ENCODE results near the gene CCNI. TPM values are rescaled to one million over a fixed set of nuclear protein-coding genes. Genes with fewer than 3 reads are reported as not detected.
"Not testable (repeated sequence)": the region's sequence is repeated elsewhere in the genome, so short reads cannot be mapped to it uniquely, and the experiment has no call there.

CCNI gene
- total RNA-seq, 1 donor from 2014 or later, result 344 TPM

DNA sequence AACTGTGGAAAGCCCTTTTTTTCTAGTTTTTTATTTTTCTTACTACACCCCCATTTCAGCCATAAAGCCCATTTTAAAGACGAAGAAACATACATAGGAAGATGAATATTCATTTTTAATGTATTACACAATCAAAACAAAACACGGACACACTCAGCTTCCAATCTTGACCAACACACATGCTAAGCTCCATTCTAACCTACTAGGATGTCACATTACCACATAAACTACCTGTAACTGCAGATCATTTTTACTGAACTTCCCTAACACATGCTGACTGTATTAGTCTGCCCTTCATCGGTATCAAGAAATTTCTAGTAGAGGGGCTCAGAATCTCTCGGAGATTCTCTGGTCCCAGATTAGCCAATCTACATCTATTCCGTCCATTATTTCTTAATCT, 1.8 kb downstream of the CCNI start:
- no peak for DNase-seq
- H3K27ac ChIP-seq (replicated peaks), result peak overlapping the region; percentile 98
- H3K4me1 ChIP-seq, result peaks cover 73% of the 10 kb centered on the region
- H3K27me3 ChIP-seq (ENCODE audit: low read depth), result no peaks in the 10 kb centered on the region
- H3K9me3 ChIP-seq (replicated peaks), result no peaks in the 10 kb centered on the region
- H3K36me3 ChIP-seq, result no peaks in the 10 kb centered on the region
- TF ChIP-seq, protein P1, sequence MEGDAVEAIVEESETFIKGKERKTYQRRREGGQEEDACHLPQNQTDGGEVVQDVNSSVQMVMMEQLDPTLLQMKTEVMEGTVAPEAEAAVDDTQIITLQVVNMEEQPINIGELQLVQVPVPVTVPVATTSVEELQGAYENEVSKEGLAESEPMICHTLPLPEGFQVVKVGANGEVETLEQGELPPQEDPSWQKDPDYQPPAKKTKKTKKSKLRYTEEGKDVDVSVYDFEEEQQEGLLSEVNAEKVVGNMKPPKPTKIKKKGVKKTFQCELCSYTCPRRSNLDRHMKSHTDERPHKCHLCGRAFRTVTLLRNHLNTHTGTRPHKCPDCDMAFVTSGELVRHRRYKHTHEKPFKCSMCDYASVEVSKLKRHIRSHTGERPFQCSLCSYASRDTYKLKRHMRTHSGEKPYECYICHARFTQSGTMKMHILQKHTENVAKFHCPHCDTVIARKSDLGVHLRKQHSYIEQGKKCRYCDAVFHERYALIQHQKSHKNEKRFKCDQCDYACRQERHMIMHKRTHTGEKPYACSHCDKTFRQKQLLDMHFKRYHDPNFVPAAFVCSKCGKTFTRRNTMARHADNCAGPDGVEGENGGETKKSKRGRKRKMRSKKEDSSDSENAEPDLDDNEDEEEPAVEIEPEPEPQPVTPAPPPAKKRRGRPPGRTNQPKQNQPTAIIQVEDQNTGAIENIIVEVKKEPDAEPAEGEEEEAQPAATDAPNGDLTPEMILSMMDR (IDR thresholded peaks at IDR 0.05; ENCODE audit: borderline replicate concordance), result no peak
- intact Hi-C loops (cut with micrococcal nuclease), result no loop called here
- peak overlapping the region; percentile 86 for H3K4me3 ChIP-seq

DNA sequence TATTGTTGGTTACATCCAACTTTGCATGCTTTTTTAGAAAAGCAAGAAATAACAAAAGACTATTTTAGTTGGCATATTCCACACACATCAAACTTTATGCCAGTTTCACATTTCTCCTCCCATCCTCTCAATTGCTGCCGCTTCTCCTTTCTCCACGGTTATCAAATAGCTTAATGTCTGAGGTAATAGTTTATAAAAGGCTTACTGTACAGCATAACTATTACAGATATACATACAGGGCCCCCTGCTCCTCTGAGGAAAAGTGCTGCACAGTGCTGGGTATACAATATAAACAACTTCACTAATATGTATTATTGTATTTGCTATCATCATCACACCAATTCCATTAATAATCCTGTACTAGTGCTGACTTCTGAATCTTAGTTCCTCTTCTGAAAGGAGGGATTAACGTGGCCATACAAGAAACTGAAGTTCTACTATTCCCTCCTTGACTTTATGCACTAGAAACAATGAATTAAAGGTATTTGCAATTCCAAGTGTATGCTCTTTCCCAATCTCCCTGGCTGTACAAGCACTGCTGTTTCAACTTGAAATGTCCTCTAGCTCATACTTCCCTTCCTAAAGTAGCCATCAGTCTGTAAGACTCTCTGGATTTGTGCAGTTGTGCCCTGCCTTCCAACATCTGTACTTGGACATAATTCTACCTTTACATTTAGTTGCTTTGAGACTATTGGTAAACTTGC, 2.5 kb downstream of the CCNI start:
- peak overlapping the region; percentile 86 for H3K4me3 ChIP-seq
- H3K27me3 ChIP-seq (ENCODE audit: low read depth), result no peaks in the 10 kb centered on the region
- no peaks in the 10 kb centered on the region for H3K36me3 ChIP-seq
- TF ChIP-seq, protein P1 (IDR thresholded peaks at IDR 0.05; ENCODE audit: borderline replicate concordance), result no peak
- H3K9me3 ChIP-seq (replicated peaks), result no peaks in the 10 kb centered on the region
- H3K4me1 ChIP-seq, result peaks cover 76% of the 10 kb centered on the region
- H3K27ac ChIP-seq (replicated peaks), result peak overlapping the region; percentile 98
- intact Hi-C loops (cut with micrococcal nuclease), result no loop called here
- no peak for DNase-seq

DNA sequence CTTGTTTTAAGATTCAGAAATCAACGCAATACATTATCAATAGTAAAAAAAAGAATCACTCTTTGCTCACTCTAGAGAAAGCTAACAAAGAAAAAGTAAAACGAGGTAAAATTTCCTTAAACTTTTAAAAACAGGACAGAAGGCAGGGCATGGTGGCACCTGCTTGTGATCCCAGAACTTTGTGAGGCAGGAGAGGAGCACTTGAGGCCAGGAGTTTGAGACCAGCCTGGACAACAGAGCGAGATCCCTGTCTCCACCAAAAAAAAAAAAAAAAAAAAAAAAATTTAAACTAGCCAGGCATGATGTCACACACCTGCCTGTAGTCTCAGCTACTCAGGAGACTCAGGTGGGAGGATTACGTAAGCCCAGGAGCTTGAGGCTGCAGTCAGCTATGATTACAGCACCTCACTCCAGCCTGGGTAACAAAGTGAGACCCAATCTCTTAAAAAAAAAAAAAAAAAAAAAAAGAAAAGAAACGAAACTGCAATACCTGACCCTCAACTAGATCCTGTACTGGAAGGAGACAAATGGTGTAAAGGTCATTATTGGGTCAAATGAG, 3.5 kb downstream of the CCNI start:
- Histone ChIP-seq H3K4me1 (peaks cover 73% of the 10 kb centered on the region), H3K4me3 (peak overlapping the region; percentile 86), H3K9me3 (replicated peaks) (no peaks in the 10 kb centered on the region), H3K27ac (replicated peaks) (peak overlapping the region; percentile 98), H3K27me3 (ENCODE audit: low read depth) (no peaks in the 10 kb centered on the region), H3K36me3 (no peaks in the 10 kb centered on the region)
- TF ChIP-seq, protein P1 (IDR thresholded peaks at IDR 0.05; ENCODE audit: borderline replicate concordance), result no peak
- intact Hi-C loops (cut with micrococcal nuclease), result no loop called here
- no peak for DNase-seq

DNA sequence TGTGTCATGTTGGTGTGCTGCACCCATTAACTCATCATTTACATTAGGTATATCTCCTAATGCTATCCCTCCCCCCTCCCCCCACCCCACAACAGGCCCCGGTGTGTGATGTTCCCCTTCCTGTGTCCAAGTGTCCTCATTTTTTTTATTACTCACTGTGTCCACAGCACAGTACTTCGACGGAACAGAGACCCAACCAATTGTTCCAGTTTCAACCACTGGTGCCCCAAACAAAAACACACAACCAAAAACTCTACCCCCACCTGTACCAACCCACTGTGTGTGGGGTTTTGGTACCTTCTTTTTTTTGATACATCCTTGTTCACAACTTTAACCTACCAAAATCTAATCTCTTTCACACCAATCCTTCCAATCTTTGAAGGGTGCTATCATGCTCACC, 6.3 kb downstream of the CCNI start:
- H3K4me3 ChIP-seq; H3K9me3 ChIP-seq (replicated peaks); H3K27me3 ChIP-seq (ENCODE audit: low read depth); DNase-seq; H3K27ac ChIP-seq (replicated peaks); intact Hi-C loops (cut with micrococcal nuclease): not testable (repeated sequence)
- H3K36me3 ChIP-seq, result peaks cover 18% of the 10 kb centered on the region
- H3K4me1 ChIP-seq, result peaks cover 60% of the 10 kb centered on the region

DNA sequence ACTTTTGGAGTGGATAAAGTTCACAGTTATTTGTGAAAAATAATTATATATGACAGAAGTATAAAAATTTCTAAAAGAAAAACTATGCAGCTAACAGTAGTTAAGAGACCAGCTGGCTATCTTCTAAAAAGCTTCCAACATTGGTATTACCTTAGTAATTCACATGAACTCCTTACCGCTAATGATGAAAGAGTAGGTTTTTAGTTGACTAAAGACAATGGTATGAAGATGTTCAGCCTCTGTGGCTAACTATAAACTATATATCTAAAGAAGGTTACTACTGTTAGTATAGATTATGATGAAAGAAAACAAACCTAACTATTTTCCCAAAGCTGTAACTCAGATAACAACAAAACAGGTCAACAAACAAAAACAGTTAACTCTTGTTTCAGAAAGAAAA, 10.4 kb downstream of the CCNI start:
- no peak for DNase-seq
- TF ChIP-seq, protein P1 (IDR thresholded peaks at IDR 0.05; ENCODE audit: borderline replicate concordance), result no peak
- Histone ChIP-seq H3K27ac (replicated peaks) (no peak overlapping the region), H3K4me1 (peaks cover 27% of the 10 kb centered on the region), H3K4me3 (no peak overlapping the region), H3K36me3 (peaks cover 51% of the 10 kb centered on the region), H3K9me3 (replicated peaks) (no peaks in the 10 kb centered on the region), H3K27me3 (ENCODE audit: low read depth) (no peaks in the 10 kb centered on the region)
- intact Hi-C loops (cut with micrococcal nuclease), result no loop called here

DNA sequence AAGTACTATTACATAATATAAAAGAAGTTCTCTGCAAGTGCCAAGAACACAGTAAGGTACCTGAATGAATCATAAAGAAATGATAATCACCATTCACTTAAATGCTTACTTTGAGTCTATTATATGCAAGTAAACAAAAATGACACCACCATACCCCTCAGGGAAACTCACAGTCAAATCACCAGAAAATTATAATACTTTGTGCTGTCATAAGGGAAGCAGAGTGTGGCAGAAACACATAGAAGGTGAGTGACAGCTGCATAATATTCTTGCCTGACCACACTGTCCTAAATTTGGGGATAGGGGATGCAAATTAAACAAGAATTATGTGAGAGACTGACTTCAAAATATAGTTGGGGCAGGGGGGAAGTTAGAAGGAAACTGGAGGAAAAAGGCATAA, 12.9 kb downstream of the CCNI start:
- Histone ChIP-seq H3K4me3 (no peak overlapping the region), H3K27ac (replicated peaks) (no peak overlapping the region), H3K27me3 (ENCODE audit: low read depth) (no peaks in the 10 kb centered on the region), H3K4me1 (peaks cover 14% of the 10 kb centered on the region), H3K9me3 (replicated peaks) (no peaks in the 10 kb centered on the region), H3K36me3 (peaks cover 62% of the 10 kb centered on the region)
- intact Hi-C loops (cut with micrococcal nuclease), result no loop called here
- TF ChIP-seq, protein P1 (IDR thresholded peaks at IDR 0.05; ENCODE audit: borderline replicate concordance), result no peak
- DNase-seq, result no peak

Measured in left ventricle myocardium inferior (tissue), 1 donor.